H1 (cell line): Measurements from ENCODE around the gene RUNX1. TPM values are rescaled to one million over a fixed set of nuclear protein-coding genes. Genes with fewer than 3 reads are reported as not detected.

ENCODE experiments used
- CTCF ChIA-PET: fragments of 300-600 bp; sonication (Branson Sonifier 250); formaldehyde crosslinking; loops from one replicate; lab custom pipeline; 2021; ENCODE audit not compliant: partially characterized antibody; lab: Charles Lee
- POLR2A ChIA-PET: fragments of 300-600 bp; sonication (Branson Sonifier 250); formaldehyde crosslinking; loops from one replicate; lab custom pipeline; 2021; ENCODE audit warnings: inconsistent platforms; ENCODE audit not compliant: partially characterized antibody; lab: Charles Lee
- DNase-seq, 2 experiments: peaks; one replicate each; pipeline versions ENCODE4 v3.0.0 to v3.0.0-alpha.2; 2010 to 2022; ENCODE audit warnings: low spot score in 2 of 2, low read depth in 1 of 2, mixed read lengths in 1 of 2
- FAIRE-seq: peaks from 2 replicates; lab custom pipeline; 2011; peaks lifted over from hg19 to GRCh38; lab: Jason Lieb, UNC
- H2AFZ ChIP-seq: 2 replicates; pipeline ENCODE4 v1.8.1; 2012; ENCODE audit warnings: low read length, inconsistent platforms
- H2AK5ac ChIP-seq: 2 replicates; pipeline ENCODE4 v1.6.1; 2013; ENCODE audit warnings: low read depth, low read length
- H2BK120ac ChIP-seq: replicated peaks from 2 replicates; pipeline ENCODE3; 2013; ENCODE audit warnings: low read depth, low read length, inconsistent platforms
- H2BK12ac ChIP-seq: 2 replicates; pipeline ENCODE4 v1.6.1; 2013; ENCODE audit warnings: low read depth, low read length
- H2BK15ac ChIP-seq: 2 replicates; pipeline ENCODE4 v1.6.1; 2013; ENCODE audit warnings: low read length
- H2BK20ac ChIP-seq: 2 replicates; pipeline ENCODE4 v1.6.1; 2013; ENCODE audit warnings: low read length
- H2BK5ac ChIP-seq: 2 replicates; pipeline ENCODE4 v1.6.1; 2013; ENCODE audit warnings: low read depth, low read length
- H3K14ac ChIP-seq: 2 replicates; pipeline ENCODE4 v1.6.1; 2013; ENCODE audit warnings: inconsistent platforms; ENCODE audit not compliant: insufficient read length
- H3K18ac ChIP-seq: 2 replicates; pipeline ENCODE4 v1.6.1; 2013; ENCODE audit warnings: low read length; ENCODE audit errors: extremely low read depth
- H3K23ac ChIP-seq: 2 replicates; pipeline ENCODE4 v1.6.1; 2013; ENCODE audit warnings: inconsistent platforms; ENCODE audit not compliant: insufficient read length
- H3K23me2 ChIP-seq: 2 replicates; pipeline ENCODE4 v1.6.1; 2013; ENCODE audit warnings: low read depth, low read length
- H3K27ac ChIP-seq: 2 replicates; pipeline ENCODE4 v1.6.1; 2011; ENCODE audit warnings: low read depth, low read length, inconsistent platforms
- H3K27me3 ChIP-seq, 4 experiments: replicated peaks in 1 of 4; 1 replicate in 1 of 4; 2 replicates in 3 of 4; pipeline versions ENCODE4 v1.6.1 to v1.8.1; 2011 to 2013; ENCODE audit warnings: low read length in 3 of 4, mild to moderate bottlenecking in 3 of 4, inconsistent platforms in 2 of 4, mixed read lengths in 2 of 4, moderate library complexity in 1 of 4; ENCODE audit not compliant: control insufficient read depth in 3 of 4, insufficient read depth in 3 of 4; ENCODE audit errors: extremely low read depth in 1 of 4
- H3K36me3 ChIP-seq, 4 experiments: 2 replicates each; pipeline versions ENCODE4 v1.6.1 to v1.8.1; 2011 to 2013; ENCODE audit warnings: mild to moderate bottlenecking in 4 of 4, low read length in 3 of 4, moderate library complexity in 2 of 4, control low read depth in 1 of 4, inconsistent platforms in 1 of 4; ENCODE audit not compliant: insufficient read depth in 4 of 4, control insufficient read depth in 2 of 4
- H3K4ac ChIP-seq: replicated peaks from 2 replicates; pipeline ENCODE3; 2013; ENCODE audit warnings: low read length, low read depth, mixed read lengths, inconsistent platforms; ENCODE audit not compliant: insufficient read length
- H3K4me1 ChIP-seq, 4 experiments: replicated peaks in 1 of 4; 1 replicate in 1 of 4; 2 replicates in 3 of 4; pipeline versions ENCODE4 v1.6.1 to v1.8.1; 2011 to 2013; ENCODE audit warnings: low read length in 3 of 4, inconsistent platforms in 2 of 4, mixed read lengths in 1 of 4; ENCODE audit not compliant: insufficient read depth in 4 of 4, control insufficient read depth in 3 of 4
- H3K4me2 ChIP-seq, 2 experiments: 2 replicates each; pipeline versions ENCODE4 v1.6.1 to v1.8.1; 2011 to 2013; ENCODE audit warnings: low read depth in 2 of 2, low read length in 2 of 2, control low read depth in 1 of 2, inconsistent platforms in 1 of 2, mild to moderate bottlenecking in 1 of 2; ENCODE audit not compliant: insufficient read depth in 1 of 2
- H3K4me3 ChIP-seq, 4 experiments: fragments of 200-600, 300-600 bp in 1 of 4; sonication (generic), shearing (Covaris generic), sonication (Bioruptor Twin) in 1 of 4; 2 replicates each; pipeline versions ENCODE4 v1.5.1 to v1.8.1; 2011 to 2016; ENCODE audit warnings: low read length in 4 of 4, low read depth in 3 of 4, control low read depth in 2 of 4, inconsistent platforms in 2 of 4, mild to moderate bottlenecking in 2 of 4, mixed read lengths in 1 of 4, moderate library complexity in 1 of 4; ENCODE audit not compliant: insufficient read depth in 2 of 4; ENCODE audit errors: extremely low read depth in 1 of 4
- H3K56ac ChIP-seq: replicated peaks from 2 replicates; pipeline ENCODE3; 2013; ENCODE audit warnings: low read depth, mild to moderate bottlenecking, mixed read lengths, low read length, inconsistent platforms; ENCODE audit not compliant: insufficient read length
- H3K79me1 ChIP-seq: 2 replicates; pipeline ENCODE4 v1.6.1; 2013; ENCODE audit warnings: low read depth, low read length, control low read depth
- H3K79me2 ChIP-seq, 2 experiments: 2 replicates each; pipeline versions ENCODE4 v1.6.1 to v1.8.1; 2012 to 2013; ENCODE audit warnings: low read length in 2 of 2, mild to moderate bottlenecking in 2 of 2, inconsistent platforms in 1 of 2; ENCODE audit not compliant: insufficient read depth in 2 of 2, control insufficient read depth in 1 of 2
- H3K9ac ChIP-seq, 4 experiments: replicated peaks in 1 of 4; 1 replicate in 1 of 4; 2 replicates in 3 of 4; pipeline versions ENCODE4 v1.6.1 to v1.8.1; 2011 to 2013; ENCODE audit warnings: low read depth in 3 of 4, low read length in 3 of 4, control low read depth in 2 of 4, mild to moderate bottlenecking in 2 of 4, moderate library complexity in 2 of 4, inconsistent platforms in 1 of 4; ENCODE audit errors: extremely low read depth in 1 of 4
- H3K9me3 ChIP-seq, 2 experiments: 2 replicates each; pipeline versions ENCODE4 v1.6.1 to v1.8.1; 2012 to 2013; ENCODE audit warnings: mild to moderate bottlenecking in 2 of 2, moderate library complexity in 2 of 2, control low read depth in 1 of 2, inconsistent platforms in 1 of 2, low read depth in 1 of 2, low read length in 1 of 2, mixed read lengths in 1 of 2; ENCODE audit not compliant: insufficient read depth in 2 of 2
- H4K20me1 ChIP-seq, 2 experiments: replicated peaks in 1 of 2; 2 replicates each; pipeline versions ENCODE3 to v1.8.1; 2011 to 2013; ENCODE audit warnings: inconsistent platforms in 2 of 2, low read length in 2 of 2, mild to moderate bottlenecking in 1 of 2; ENCODE audit not compliant: insufficient read depth in 2 of 2, control insufficient read depth in 1 of 2
- H4K5ac ChIP-seq: 2 replicates; pipeline ENCODE4 v1.6.1; 2013; ENCODE audit warnings: low read length, low read depth, mixed read lengths, inconsistent platforms; ENCODE audit not compliant: insufficient read length
- H4K8ac ChIP-seq: 2 replicates; pipeline ENCODE4 v1.8.0; 2013; ENCODE audit warnings: mild to moderate bottlenecking, moderate library complexity, low read length, inconsistent platforms; ENCODE audit not compliant: insufficient read depth; ENCODE audit errors: extremely low read depth
- H4K91ac ChIP-seq: replicated peaks from 2 replicates; pipeline ENCODE3; 2013; ENCODE audit warnings: low read length, mixed read lengths, inconsistent platforms; ENCODE audit not compliant: insufficient read length
- BRCA1 ChIP-seq: IDR thresholded peaks from 2 replicates; pipeline ENCODE4 v1.6.1; 2012; ENCODE audit warnings: low read depth, low read length, improper control_type of control experiment
- WGBS, 2 experiments: shearing (Covaris generic) in 1 of 2; methylation state at CpG; one replicate each; pipeline versions ENCODE4 v1.1.6 to v1.1.7; 2013 to 2015; ENCODE audit warnings: low lambda C conversion rate in 2 of 2, mixed read lengths in 2 of 2, inconsistent platforms in 1 of 2, low coverage in 1 of 2, missing lambda C conversion rate in 1 of 2; ENCODE audit not compliant: insufficient replicate concordance in 2 of 2, insufficient coverage in 1 of 2, insufficient read length in 1 of 2; ENCODE audit errors: extremely low coverage in 1 of 2, missing lambda C conversion rate in 1 of 2; 5-methylcytosine and 5-hydroxymethylcytosine counted together
- polyA plus RNA-seq, 7 experiments: library from polyadenylated mRNA; depleted of rRNA in 3 of 7; stranded (reverse) in 5 of 7; unstranded in 2 of 7; fragments of >200 nt in 5 of 7; fragments of 200-250 nt in 2 of 7; gene quantifications; 1 replicate in 5 of 7; 2 replicates in 1 of 7; 4 replicates in 1 of 7; pipeline versions ENCODE4 v1.2.1 to v1.2.3, GENCODE V29; 2011 to 2013; ENCODE audit warnings: missing spikeins in 2 of 7, mixed read lengths in 2 of 7
- total RNA-seq: library from RNA; stranded (reverse); fragmentation: NEBNext Ultra II Directional; extraction: Animal tissue kit (Norgen Biotek cat#: 25700); gene quantifications from 2 replicates; pipeline ENCODE4 v1.2.1, GENCODE V29; 2021

RUNX1 gene
- total and polyA plus RNA-seq, 2 of the 8 experiments (the other 6 are each of a cell fraction or from before 2014, with no cell fraction given) = 0.20 to 0.60 TPM

DNA sequence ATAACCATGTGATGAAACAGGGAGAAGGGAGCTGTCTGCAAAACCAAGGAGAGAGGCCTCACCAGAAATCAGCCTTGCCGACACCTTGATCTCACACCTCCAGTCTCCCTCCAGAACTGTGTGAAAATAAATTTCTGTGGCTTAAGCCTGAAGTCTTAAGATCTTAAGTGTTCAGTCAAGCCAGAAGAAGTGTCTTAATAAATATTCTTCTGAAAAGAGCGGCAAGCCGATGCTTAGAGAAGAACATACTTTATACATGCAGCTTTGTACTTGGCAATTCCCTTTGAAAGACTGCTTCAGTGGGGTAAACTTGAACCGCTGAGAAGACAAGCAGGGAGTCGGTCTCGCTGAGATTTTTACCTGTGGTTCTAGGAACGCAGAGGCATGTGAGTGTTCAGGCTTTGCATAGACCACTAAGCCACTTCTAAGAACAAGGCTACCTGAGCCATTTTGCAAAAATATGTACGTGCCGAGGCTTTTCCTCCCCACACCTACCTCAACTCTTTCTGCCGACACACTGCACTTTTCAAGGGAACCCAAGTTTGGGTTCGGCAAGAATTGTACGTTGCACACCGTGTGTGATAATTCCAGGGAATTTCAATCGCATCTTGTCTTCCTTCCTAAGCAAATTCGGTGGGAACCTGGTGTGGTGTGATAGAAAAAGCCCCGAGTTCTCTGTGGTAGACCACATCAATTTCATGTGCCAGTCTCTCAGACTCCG is 3.4 kb downstream of the RUNX1 start:
- CTCF ChIA-PET = no interaction called here
- DNase-seq (no peak), FAIRE-seq (no peak)
- no peak overlapping the region for H2BK15ac ChIP-seq
- H2AFZ ChIP-seq = no peak overlapping the region
- no peaks in the 10 kb centered on the region for H4K20me1 ChIP-seq
- no peak overlapping the region for H4K5ac ChIP-seq
- no peaks in the 10 kb centered on the region for H3K79me2 ChIP-seq
- TF ChIP-seq BRCA1 = no peak
- no peak overlapping the region for H3K4ac ChIP-seq
- no peak overlapping the region for H4K8ac ChIP-seq
- no peak overlapping the region for H2BK12ac ChIP-seq
- no peaks in the 10 kb centered on the region for H3K79me1 ChIP-seq
- H3K27ac ChIP-seq = no peak overlapping the region
- H3K4me3 ChIP-seq = no peak overlapping the region
- POLR2A ChIA-PET = no interaction called here
- no peaks in the 10 kb centered on the region for H3K9me3 ChIP-seq
- H4K91ac ChIP-seq = no peak overlapping the region
- H3K56ac ChIP-seq = no peak overlapping the region
- no peak overlapping the region for H3K4me2 ChIP-seq
- H3K4me1 ChIP-seq = peaks cover 0 to 5% (median under 1%) of the 10 kb centered on the region in 4 experiments; a peak in 2 of 7 replicates
- H3K9ac ChIP-seq = no peak overlapping the region
- H2BK120ac ChIP-seq = no peak overlapping the region
- 93% methylated on average over 17 of the region's 17 CpGs; no CpG with 5 or more reads in 1 of the 2 experiments for WGBS, 2 experiments
- H3K23ac ChIP-seq = no peak overlapping the region
- no peak overlapping the region for H3K14ac ChIP-seq
- H3K18ac ChIP-seq = no peak overlapping the region
- H2BK20ac ChIP-seq = no peak overlapping the region
- H3K23me2 ChIP-seq = no peaks in the 10 kb centered on the region; the same call in 1 of the 2 replicates
- H3K36me3 ChIP-seq = no peaks in the 10 kb centered on the region; a peak in 1 of 8 replicates
- H2BK5ac ChIP-seq = no peak overlapping the region
- no peak overlapping the region for H2AK5ac ChIP-seq
- 0 out of 7 replicates have a peak, but pooled peaks cover 0 to 3% (median 0%) of the 10 kb centered on the region in 4 experiments for H3K27me3 ChIP-seq
